Thymus (tissue), 11 donors: ENCODE results near the gene SRPK1. TPM values are rescaled to one million over a fixed set of nuclear protein-coding genes. Genes with fewer than 3 reads are reported as not detected.
"Not testable (repeated sequence)": the region's sequence is repeated elsewhere in the genome, so short reads cannot be mapped to it uniquely, and the experiment has no call there.

Source experiments
- DNase-seq, 9 donors: peaks; one replicate each; pipeline ENCODE4 v3.0.0-alpha.2; 2013; ENCODE audit warnings: low spot score in 9 of 9, low read depth in 6 of 9, missing footprints in 1 of 9
- H3K27ac ChIP-seq, 2 donors: one replicate each; pipeline ENCODE4 v1.5.1; 2013; ENCODE audit warnings: control low read depth in 1 of 2, low read depth in 1 of 2, low read length in 1 of 2, mild to moderate bottlenecking in 1 of 2, moderate library complexity in 1 of 2
- H3K27me3 ChIP-seq, 2 donors: one replicate each; pipeline ENCODE4 v1.5.1; 2013; ENCODE audit warnings: low read length in 1 of 2; ENCODE audit not compliant: control insufficient read depth in 2 of 2, insufficient read depth in 1 of 2
- H3K36me3 ChIP-seq, 2 donors: one replicate each; pipeline ENCODE4 v1.5.1; 2013; ENCODE audit warnings: low read length in 1 of 2, mild to moderate bottlenecking in 1 of 2, moderate library complexity in 1 of 2; ENCODE audit not compliant: control insufficient read depth in 2 of 2, insufficient read depth in 2 of 2
- H3K4me1 ChIP-seq, 2 donors: one replicate each; pipeline ENCODE4 v1.5.1; 2013; ENCODE audit warnings: low read length in 2 of 2; ENCODE audit not compliant: control insufficient read depth in 2 of 2, insufficient read depth in 2 of 2
- H3K4me3 ChIP-seq, 2 donors: one replicate each; pipeline ENCODE4 v1.5.1; 2013; ENCODE audit warnings: low read length in 2 of 2, control low read depth in 1 of 2, mild to moderate bottlenecking in 1 of 2
- H3K9me3 ChIP-seq, 2 donors: one replicate each; pipeline ENCODE4 v1.5.1; 2013; ENCODE audit warnings: low read length in 1 of 2, mild to moderate bottlenecking in 1 of 2; ENCODE audit not compliant: control insufficient read depth in 2 of 2, insufficient read depth in 1 of 2
- WGBS: extraction: QIAGEN DNeasy Blood & Tissue Kit; methylation state at CpG from one replicate; pipeline ENCODE4 v1.1.7; 2013; 5-methylcytosine and 5-hydroxymethylcytosine counted together
- polyA plus RNA-seq: library from polyadenylated mRNA; stranded (reverse); fragments of 200-250 nt; gene quantifications from one replicate; pipeline ENCODE4 v1.2.3, GENCODE V29; 2013
- total RNA-seq: library from RNA; stranded (reverse); fragments of 120-200 nt; gene quantifications from one replicate; pipeline ENCODE4 v1.2.4, GENCODE V29; 2013
- donor health status: healthy.

Gene SRPK1
- total and polyA plus RNA-seq, 2 donors, result 17.3 to 32.4 TPM

- peaks cover 14 to 45% of the 10 kb centered on the region in 2 donors for H3K36me3 ChIP-seq
- not testable (repeated sequence) for H3K27ac ChIP-seq, DNase-seq
Observed at GRCh38 chr6:35909571-35909970, 11.3 kb downstream of the SRPK1 start.

GRCh38 chr6:35908753-35909401 lies 12.0 kb downstream of the SRPK1 start:
- H3K4me1 ChIP-seq, H3K27me3 ChIP-seq, DNase-seq, H3K4me3 ChIP-seq, H3K27ac ChIP-seq: not testable (repeated sequence)
- 98% methylated on average over 5 of the region's 5 CpGs for WGBS
- Histone ChIP-seq H3K9me3 (peaks cover 7 to 18% of the 10 kb centered on the region in 2 donors), H3K36me3 (peaks cover 19 to 44% of the 10 kb centered on the region in 2 donors)

More at GRCh38 chr6:35909571-35909970, 11.3 kb downstream of the SRPK1 start:
- peaks cover 7 to 18% of the 10 kb centered on the region in 2 donors for H3K9me3 ChIP-seq
- not testable (repeated sequence) for H3K27me3 ChIP-seq, H3K4me3 ChIP-seq, H3K4me1 ChIP-seq
- WGBS, result 97% methylated on average over 2 of the region's 2 CpGs

GRCh38 chr6:35907750-35908149 lies 13.1 kb downstream of the SRPK1 start:
- whole genome bisulfite sequencing, result 86% methylated on average over 6 of the region's 6 CpGs
- DNase-seq, result no peak
- H3K36me3 ChIP-seq, result peaks cover 22 to 49% of the 10 kb centered on the region in 2 donors

GRCh38 chr6:35906499-35906846 lies 14.4 kb downstream of the SRPK1 start:
- over 99% methylated on average over 2 of the region's 2 CpGs for WGBS
- Histone ChIP-seq H3K4me1 (no peaks in the 10 kb centered on the region), H3K9me3 (peaks cover 7 to 17% of the 10 kb centered on the region in 2 donors), H3K27ac (no peak overlapping the region), H3K36me3 (peaks cover 22 to 39% of the 10 kb centered on the region in 2 donors), H3K27me3 (no peaks in the 10 kb centered on the region), H3K4me3 (no peak overlapping the region)
- no peak for DNase-seq

More at GRCh38 chr6:35907750-35908149, 13.1 kb downstream of the SRPK1 start:
- H3K4me1 ChIP-seq, result no peaks in the 10 kb centered on the region
- peaks cover 7 to 18% of the 10 kb centered on the region in 2 donors for H3K9me3 ChIP-seq
- H3K27me3 ChIP-seq, result no peaks in the 10 kb centered on the region
- no peak overlapping the region for H3K27ac ChIP-seq
- no peak overlapping the region for H3K4me3 ChIP-seq

GRCh38 chr6:35905841-35906498 lies 14.9 kb downstream of the SRPK1 start:
- peaks cover 7 to 14% of the 10 kb centered on the region in 2 donors for H3K9me3 ChIP-seq
- H3K27ac ChIP-seq, result no peak overlapping the region
- no peak overlapping the region for H3K4me3 ChIP-seq
- H3K36me3 ChIP-seq, result peaks cover 24 to 36% of the 10 kb centered on the region in 2 donors
- 88% methylated on average over 8 of the region's 8 CpGs for WGBS
- DNase-seq, result no peak
- no peaks in the 10 kb centered on the region for H3K4me1 ChIP-seq
- H3K27me3 ChIP-seq, result no peaks in the 10 kb centered on the region

- 97% methylated on average over 2 of the region's 2 CpGs for WGBS
- Histone ChIP-seq H3K27ac (no peak overlapping the region), H3K36me3 (peaks cover 23 to 38% of the 10 kb centered on the region in 2 donors), H3K4me1 (no peaks in the 10 kb centered on the region), H3K4me3 (no peak overlapping the region), H3K27me3 (no peaks in the 10 kb centered on the region), H3K9me3 (peaks cover 7 to 14% of the 10 kb centered on the region in 2 donors)
- DNase-seq, result no peak
Observed at GRCh38 chr6:35905141-35905785, 15.6 kb downstream of the SRPK1 start.

- H3K27ac ChIP-seq, result no peak overlapping the region
- peaks cover 1 to 2% of the 10 kb centered on the region in 2 donors for H3K9me3 ChIP-seq
- H3K4me1 ChIP-seq, result no peaks in the 10 kb centered on the region
- no peak overlapping the region for H3K4me3 ChIP-seq
- no peak for DNase-seq
- H3K36me3 ChIP-seq, result peaks cover 15 to 25% of the 10 kb centered on the region in 2 donors
- WGBS, result 98% methylated on average over 4 of the region's 4 CpGs
- no peaks in the 10 kb centered on the region for H3K27me3 ChIP-seq
Observed at GRCh38 chr6:35903679-35904078, 17.2 kb downstream of the SRPK1 start.

- no peaks in the 10 kb centered on the region for H3K9me3 ChIP-seq
- H3K4me1 ChIP-seq, result no peaks in the 10 kb centered on the region
- H3K27ac ChIP-seq, result no peak overlapping the region
- DNase-seq, result no peak
- peaks cover 11 to 28% of the 10 kb centered on the region in 2 donors for H3K36me3 ChIP-seq
- no peaks in the 10 kb centered on the region for H3K27me3 ChIP-seq
- no peak overlapping the region for H3K4me3 ChIP-seq
- 99% methylated on average over 4 of the region's 4 CpGs for WGBS
Observed at GRCh38 chr6:35900448-35900847, 20.4 kb downstream of the SRPK1 start.

- H3K27me3 ChIP-seq, result no peaks in the 10 kb centered on the region
- no peak for DNase-seq
- 95% methylated on average over 2 of the region's 2 CpGs for WGBS
- H3K9me3 ChIP-seq, result no peaks in the 10 kb centered on the region
- no peak overlapping the region for H3K4me3 ChIP-seq
- H3K36me3 ChIP-seq, result peaks cover 3 to 16% of the 10 kb centered on the region in 2 donors
- H3K4me1 ChIP-seq, result no peaks in the 10 kb centered on the region
- no peak overlapping the region for H3K27ac ChIP-seq
Observed at GRCh38 chr6:35898003-35898402, 22.9 kb downstream of the SRPK1 start.
